A549 treated with Mapracorat at 1 μM for 4 hours (cell line): ENCODE data around the gene TACC2. TPM values are rescaled to one million over a fixed set of nuclear protein-coding genes. Genes with fewer than 3 reads are reported as not detected.

Experiments
- total RNA-seq: library from RNA; stranded (reverse); fragments of 200-300 nt; extraction: Qiagen RNA extraction; gene quantifications from 5 replicates; pipeline ENCODE4 v1.2.3, GENCODE V29; 2022

TACC2 gene
- total RNA-seq: 74.2 to 86.6 TPM (median 79.2 TPM) in 5 replicates

GRCh38 chr10:121988361-121989324 lies at the start of gene TACC2:
Gene TACC2, plus strand, starts transcription at chr10:121989163. Its CDS starts 32,819 bp downstream, at chr10:122021982.

GRCh38 chr10:121974535-121975294 lies 14.2 kb upstream of the TACC2 start, which contains the start of gene NSMCE4A:
Gene NSMCE4A, minus strand, starts transcription at chr10:121975217. Its CDS starts 52 bp downstream, at chr10:121975165.

GRCh38 chr10:122271076-122271475 lies 282.1 kb downstream of the TACC2 start, which contains the start of gene BTBD16:
Gene BTBD16, plus strand, starts transcription at chr10:122271296. Its CDS starts 3,786 bp downstream, at chr10:122275082.

Other genes with a start within 250 kb of the TACC2 start
- 14.0 to 21.8 TPM (median 18.9 TPM) in 5 replicates for gene ATE1, start 61.1 kb upstream of the TACC2 start, total RNA-seq
- 56.9 to 63.4 TPM (median 60.3 TPM) in 5 replicates for gene NSMCE4A, start 13.9 kb upstream of the TACC2 start, total RNA-seq